ENCODE measurements around the gene ERCC6. TPM values are rescaled to one million over a fixed set of nuclear protein-coding genes. Genes with fewer than 3 reads are reported as not detected.
A peak's percentile ranks its signal among the peaks of the same experiment; 100 is the strongest.

The ERCC6 gene
- total RNA-seq, 2 donors from 2014 or later, result 26.6 to 57.1 TPM

- H3K4me3 Mint-ChIP-seq, result no peak overlapping the region
- no peak for ATAC-seq (replicated peaks)
- H3K9me3 Mint-ChIP-seq, result no peaks in the 10 kb centered on the region
- peaks cover 14% of the 10 kb centered on the region for H3K4me1 Mint-ChIP-seq
- no peaks in the 10 kb centered on the region for H3K27me3 Mint-ChIP-seq
- H3K27ac Mint-ChIP-seq, result no peak overlapping the region
- peaks cover 28% of the 10 kb centered on the region for H3K36me3 Mint-ChIP-seq (ENCODE audit: low read depth)
These were observed 29.1 kb downstream of the ERCC6 start for GRCh38 chr10:49509771-49510303.

- no peak for ATAC-seq (replicated peaks)
- H3K27ac Mint-ChIP-seq, result no peak overlapping the region
- H3K36me3 Mint-ChIP-seq (ENCODE audit: low read depth), result peaks cover 25% of the 10 kb centered on the region
- no peaks in the 10 kb centered on the region for H3K9me3 Mint-ChIP-seq
- peaks cover 14% of the 10 kb centered on the region for H3K4me1 Mint-ChIP-seq
- H3K4me3 Mint-ChIP-seq, result peak overlapping the region; percentile 20
- H3K27me3 Mint-ChIP-seq, result no peaks in the 10 kb centered on the region
These were observed 30.3 kb downstream of the ERCC6 start for GRCh38 chr10:49508654-49509053.

- Mint-ChIP-seq H3K27me3 (no peaks in the 10 kb centered on the region), H3K36me3 (ENCODE audit: low read depth) (peaks cover 27% of the 10 kb centered on the region), H3K9me3 (no peaks in the 10 kb centered on the region), H3K4me3 (peak overlapping the region; percentile 20), H3K4me1 (peaks cover 14% of the 10 kb centered on the region), H3K27ac (no peak overlapping the region)
- ATAC-seq (replicated peaks), result peak; percentile 88
These were observed 30.7 kb downstream of the ERCC6 start for GRCh38 chr10:49508249-49508648.

DNA sequence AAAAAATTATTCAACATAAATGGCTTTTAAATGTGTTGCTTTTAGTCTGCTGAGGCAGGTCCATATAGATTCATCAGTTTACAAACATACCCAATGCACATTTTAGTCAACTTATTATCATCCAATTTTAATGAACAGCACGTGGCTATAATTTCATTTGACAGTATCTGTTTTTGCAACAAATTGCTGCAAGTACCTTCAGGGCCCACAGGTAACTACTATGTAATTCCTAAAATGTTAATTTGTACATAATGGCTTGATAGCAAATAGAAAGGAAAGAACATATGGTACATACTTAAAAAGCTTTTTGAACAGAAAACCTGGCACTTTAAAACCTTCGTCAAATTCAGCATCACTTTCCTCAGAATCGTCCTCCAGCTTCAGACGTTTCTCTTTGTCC lies 33.3 kb downstream of the ERCC6 start:
- Mint-ChIP-seq H3K36me3 (ENCODE audit: low read depth) (peaks cover 49% of the 10 kb centered on the region), H3K4me1 (peaks cover 14% of the 10 kb centered on the region), H3K4me3 (no peak overlapping the region), H3K27me3 (no peaks in the 10 kb centered on the region), H3K27ac (no peak overlapping the region), H3K9me3 (no peaks in the 10 kb centered on the region)
- ATAC-seq (replicated peaks), result no peak

DNA sequence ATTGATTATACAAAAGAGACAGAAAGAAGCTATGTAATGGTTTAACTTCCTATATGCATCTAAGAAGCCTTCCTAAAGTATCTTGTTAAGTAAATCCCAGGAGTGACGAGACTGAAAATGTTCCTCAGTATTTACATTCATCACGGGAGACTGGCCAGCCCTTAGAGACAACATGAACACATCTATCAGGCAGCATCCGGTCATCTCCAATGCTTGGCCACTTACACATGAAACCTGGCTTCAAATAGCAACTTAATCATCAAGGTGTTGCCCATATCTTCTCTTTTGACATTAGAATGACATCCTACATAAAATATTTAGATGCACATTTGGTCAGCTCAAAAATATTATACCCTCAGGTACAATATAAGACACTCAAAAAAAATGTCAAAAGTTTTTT lies 33.8 kb downstream of the ERCC6 start:
- no peak overlapping the region for H3K27ac Mint-ChIP-seq
- no peak overlapping the region for H3K4me3 Mint-ChIP-seq
- no peak for ATAC-seq (replicated peaks)
- no peaks in the 10 kb centered on the region for H3K27me3 Mint-ChIP-seq
- H3K9me3 Mint-ChIP-seq, result no peaks in the 10 kb centered on the region
- peaks cover 14% of the 10 kb centered on the region for H3K4me1 Mint-ChIP-seq
- peaks cover 48% of the 10 kb centered on the region for H3K36me3 Mint-ChIP-seq (ENCODE audit: low read depth)

DNA sequence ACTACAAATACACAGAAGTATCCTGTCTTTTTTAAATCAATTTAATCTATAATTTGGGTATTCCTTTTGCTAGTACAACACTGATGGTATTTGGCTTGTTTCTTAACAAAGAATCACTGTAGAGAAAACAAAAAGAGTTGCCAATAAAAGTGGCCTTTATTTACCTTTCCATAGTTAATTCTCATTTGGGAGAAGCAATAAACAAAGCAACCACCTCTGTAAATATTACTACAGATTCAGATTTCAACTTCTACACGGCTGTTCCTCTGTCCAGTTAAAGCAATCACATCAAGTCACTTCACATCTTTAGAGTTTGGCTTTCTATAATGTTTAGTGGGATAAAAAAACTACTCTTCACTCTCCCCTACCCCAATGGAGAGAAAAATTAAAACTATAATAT lies 34.4 kb downstream of the ERCC6 start:
- Mint-ChIP-seq H3K27me3 (no peaks in the 10 kb centered on the region), H3K4me3 (no peak overlapping the region), H3K27ac (no peak overlapping the region), H3K9me3 (no peaks in the 10 kb centered on the region), H3K4me1 (peaks cover 14% of the 10 kb centered on the region), H3K36me3 (ENCODE audit: low read depth) (peaks cover 48% of the 10 kb centered on the region)
- ATAC-seq (replicated peaks), result no peak

DNA sequence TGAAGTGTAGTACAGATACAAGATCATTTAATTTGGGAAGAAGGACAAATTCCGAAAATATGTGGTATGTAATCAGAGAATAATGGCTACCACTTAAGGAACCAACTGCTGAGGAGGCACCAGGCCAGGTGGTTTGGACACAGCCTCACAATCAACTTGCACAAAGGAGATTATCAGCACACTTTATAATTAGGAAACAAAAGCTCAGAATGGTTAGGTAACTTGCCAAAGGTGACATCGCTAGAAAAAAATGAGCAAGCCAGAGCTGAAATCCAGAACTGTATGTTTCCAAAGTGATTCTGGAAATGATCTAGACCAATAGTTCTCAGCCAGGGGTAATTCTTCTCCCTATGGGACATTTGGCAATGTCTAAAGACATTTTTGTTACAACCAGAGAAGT lies 36.6 kb downstream of the ERCC6 start:
- Mint-ChIP-seq H3K4me1 (peaks cover 4% of the 10 kb centered on the region), H3K27me3 (no peaks in the 10 kb centered on the region), H3K9me3 (no peaks in the 10 kb centered on the region), H3K4me3 (no peak overlapping the region), H3K27ac (no peak overlapping the region), H3K36me3 (ENCODE audit: low read depth) (peaks cover 59% of the 10 kb centered on the region)
- ATAC-seq (replicated peaks), result no peak

GRCh38 chr10:49500412-49500811 lies 38.5 kb downstream of the ERCC6 start:
- peaks cover 10% of the 10 kb centered on the region for H3K4me1 Mint-ChIP-seq
- no peaks in the 10 kb centered on the region for H3K9me3 Mint-ChIP-seq
- H3K4me3 Mint-ChIP-seq, result no peak overlapping the region
- no peak overlapping the region for H3K27ac Mint-ChIP-seq
- no peak for ATAC-seq (replicated peaks)
- peaks cover 57% of the 10 kb centered on the region for H3K36me3 Mint-ChIP-seq (ENCODE audit: low read depth)
- no peaks in the 10 kb centered on the region for H3K27me3 Mint-ChIP-seq

- no peaks in the 10 kb centered on the region for H3K9me3 Mint-ChIP-seq
- no peak for ATAC-seq (replicated peaks)
These were observed 39.5 kb downstream of the ERCC6 start for GRCh38 chr10:49499305-49499851.

GRCh38 chr10:49498425-49498824 lies 40.5 kb downstream of the ERCC6 start:
- peaks cover 10% of the 10 kb centered on the region for H3K4me1 Mint-ChIP-seq
- ATAC-seq (replicated peaks), result no peak
- no peak overlapping the region for H3K4me3 Mint-ChIP-seq
- no peak overlapping the region for H3K27ac Mint-ChIP-seq
- H3K27me3 Mint-ChIP-seq, result no peaks in the 10 kb centered on the region
- H3K36me3 Mint-ChIP-seq (ENCODE audit: low read depth), result peaks cover 45% of the 10 kb centered on the region
- no peaks in the 10 kb centered on the region for H3K9me3 Mint-ChIP-seq

More at GRCh38 chr10:49499305-49499851, 39.5 kb downstream of the ERCC6 start:
- Mint-ChIP-seq H3K27me3 (no peaks in the 10 kb centered on the region), H3K4me3 (no peak overlapping the region), H3K4me1 (peaks cover 10% of the 10 kb centered on the region), H3K36me3 (ENCODE audit: low read depth) (peaks cover 47% of the 10 kb centered on the region), H3K27ac (no peak overlapping the region)

- peaks cover 43% of the 10 kb centered on the region for H3K36me3 Mint-ChIP-seq (ENCODE audit: low read depth)
- ATAC-seq (replicated peaks), result no peak
- no peaks in the 10 kb centered on the region for H3K9me3 Mint-ChIP-seq
- H3K27me3 Mint-ChIP-seq, result no peaks in the 10 kb centered on the region
- H3K27ac Mint-ChIP-seq, result no peak overlapping the region
- H3K4me1 Mint-ChIP-seq, result peaks cover 10% of the 10 kb centered on the region
- H3K4me3 Mint-ChIP-seq, result no peak overlapping the region
These were observed 41.6 kb downstream of the ERCC6 start for GRCh38 chr10:49497358-49497757.

DNA sequence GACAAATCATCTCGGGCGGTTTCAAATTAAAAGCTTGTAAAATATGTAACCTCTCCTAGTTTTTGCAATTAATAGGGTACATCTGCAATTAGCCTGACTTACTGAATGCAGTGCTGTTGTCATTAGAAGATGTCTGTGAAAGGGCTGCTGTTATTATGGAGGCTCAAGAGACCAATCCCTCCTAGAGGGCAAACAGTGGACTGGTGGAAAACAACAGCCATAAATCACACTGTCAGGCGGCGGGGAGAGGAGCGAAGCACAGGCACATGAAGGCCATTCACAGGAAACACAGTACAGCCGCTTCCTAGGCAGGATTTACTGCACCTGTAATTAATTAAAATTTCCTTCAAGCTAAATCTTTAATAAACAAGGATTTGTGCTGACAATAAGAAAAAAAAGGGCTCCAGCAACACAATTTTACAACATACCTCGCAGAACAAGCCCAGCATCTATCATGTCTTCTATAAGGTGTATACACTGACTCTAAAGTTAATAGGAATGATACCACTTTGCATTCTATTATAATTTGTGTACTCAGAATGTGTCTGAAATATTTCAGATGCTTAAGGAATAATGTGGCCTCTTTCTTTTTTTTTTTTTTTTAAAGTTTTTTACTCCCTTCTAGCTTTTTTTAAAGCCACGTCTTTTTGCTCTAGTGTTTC lies 50.7 kb downstream of the ERCC6 start:
- Mint-ChIP-seq H3K27me3 (no peaks in the 10 kb centered on the region), H3K9me3 (no peaks in the 10 kb centered on the region), H3K36me3 (ENCODE audit: low read depth) (peaks cover 26% of the 10 kb centered on the region), H3K4me3 (no peak overlapping the region), H3K27ac (no peak overlapping the region), H3K4me1 (no peaks in the 10 kb centered on the region)
- ATAC-seq (replicated peaks), result no peak

GRCh38 chr10:49486738-49487137 lies 52.2 kb downstream of the ERCC6 start:
- Mint-ChIP-seq H3K27ac (no peak overlapping the region), H3K36me3 (ENCODE audit: low read depth) (peaks cover 28% of the 10 kb centered on the region), H3K9me3 (no peaks in the 10 kb centered on the region), H3K27me3 (no peaks in the 10 kb centered on the region), H3K4me3 (no peak overlapping the region), H3K4me1 (peaks cover 4% of the 10 kb centered on the region)
- ATAC-seq (replicated peaks), result no peak

DNA sequence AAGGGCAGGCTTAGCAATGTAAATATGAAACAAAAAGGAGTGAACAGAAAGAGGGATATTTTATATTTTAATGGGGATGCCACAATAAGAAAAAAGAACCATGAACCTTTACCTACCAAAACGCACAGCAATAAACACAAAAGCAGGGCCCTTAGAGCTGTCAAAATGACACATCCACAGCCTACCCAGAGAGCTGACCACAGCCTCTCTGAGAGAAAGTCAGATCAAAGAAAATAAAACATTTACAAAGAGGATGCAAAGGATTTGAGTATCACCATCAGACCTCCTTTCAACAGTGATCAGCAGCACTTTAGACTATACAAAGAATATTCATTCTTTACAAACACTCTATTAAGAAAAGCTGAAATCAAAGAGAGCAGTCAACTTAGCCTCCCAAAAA lies 52.9 kb downstream of the ERCC6 start:
- Mint-ChIP-seq H3K4me1 (peaks cover 7% of the 10 kb centered on the region), H3K9me3 (no peaks in the 10 kb centered on the region), H3K36me3 (ENCODE audit: low read depth) (peaks cover 34% of the 10 kb centered on the region), H3K4me3 (no peak overlapping the region), H3K27ac (no peak overlapping the region), H3K27me3 (no peaks in the 10 kb centered on the region)
- ATAC-seq (replicated peaks), result no peak

GRCh38 chr10:49484486-49485235 lies 54.3 kb downstream of the ERCC6 start:
- peaks cover 48% of the 10 kb centered on the region for H3K36me3 Mint-ChIP-seq (ENCODE audit: low read depth)
- no peak overlapping the region for H3K4me3 Mint-ChIP-seq
- peaks cover 7% of the 10 kb centered on the region for H3K4me1 Mint-ChIP-seq
- no peaks in the 10 kb centered on the region for H3K27me3 Mint-ChIP-seq
- no peak overlapping the region for H3K27ac Mint-ChIP-seq
- ATAC-seq (replicated peaks), result no peak
- no peaks in the 10 kb centered on the region for H3K9me3 Mint-ChIP-seq

Measured in activated T-helper 17 cell treated with anti-CD3 and anti-CD28 coated beads, Interleukin-2, amount 50 U/mL, for 72 hours (primary cell).